ENCODE results near the gene SMO. TPM values are rescaled to one million over a fixed set of nuclear protein-coding genes. Genes with fewer than 3 reads are reported as not detected.

SMO gene
- total and polyA plus RNA-seq, 9 of the 15 experiments (the other 6 are each of a cell fraction or from before 2014, with no cell fraction given), result 0.05 to 0.13 (median 0.10) TPM; not detected in 5

- intact Hi-C loops (cut with micrococcal nuclease) (no loop called here), in situ Hi-C loops (cut with MboI) (no loop called here)
- no peaks in the 10 kb centered on the region for H4K20me1 ChIP-seq (replicated peaks; ENCODE audit: control insufficient read depth, insufficient read depth, low read length)
- no peak overlapping the region for H3K4me3 ChIP-seq
- ChIA-PET POLR2A (interaction anchor here (0.5 kb wide), 1 partner anchor 591 kb away, joined by 3 read pairs; no protein-coding TSS in a partner anchor), CTCF (ENCODE audit: low intra/inter-chr PET ratio) (no interaction called here)
- no peaks in the 10 kb centered on the region for H3K9me3 ChIP-seq (replicated peaks; ENCODE audit: control insufficient read depth, insufficient read depth, low read depth, low read length)
- H3K4me2 ChIP-seq (ENCODE audit: insufficient read depth, low read length), result peak overlapping the region; percentile 65; the same call in 1 of the 2 replicates
- H2AFZ ChIP-seq (ENCODE audit: low read depth, low read length), result peak overlapping the region; percentile 81
- TF ChIP-seq IRF2 (CRISPR knock-in tag; IDR thresholded peaks at IDR 0.05), result no peak
- TF ChIP-seq ESRRB (CRISPR knock-in tag; IDR thresholded peaks at IDR 0.05; ENCODE audit: borderline replicate concordance), result no peak
- TF ChIP-seq DDX20 (tag; IDR thresholded peaks at IDR 0.05; ENCODE audit: low read depth), result no peak
- no peak for TF ChIP-seq HMG20B (CRISPR knock-in tag; IDR thresholded peaks at IDR 0.05)
- 54% methylated on average over 16 of the region's 16 CpGs for WGBS (ENCODE audit: insufficient coverage, low coverage, missing lambda C conversion rate)
- H3K27ac ChIP-seq (ENCODE audit: extremely low read depth, low read depth, low read length), result no peak overlapping the region
- DNase-seq (ENCODE audit: extremely low read depth in 1 of 4, low spot score in 3 of 4) (peak in 1 of 4 experiments; percentile 13), ATAC-seq (no peak), FAIRE-seq (peak; percentile 23)
- H3K36me3 ChIP-seq (ENCODE audit: control insufficient read depth, insufficient read depth, low read length), result no peaks in the 10 kb centered on the region
- H3K9me1 ChIP-seq (ENCODE audit: control insufficient read depth, insufficient read depth, low read length), result no peaks in the 10 kb centered on the region
- H3K79me2 ChIP-seq (ENCODE audit: control insufficient read depth, insufficient read depth, low read length), result no peaks in the 10 kb centered on the region
- H3K27me3 ChIP-seq (ENCODE audit: control insufficient read depth in 2 of 2, insufficient read depth in 2 of 2, low read length in 2 of 2), result peaks cover 20 to 62% of the 10 kb centered on the region in 2 experiments; a peak in 4 of 5 replicates
- BruUV-seq (replicated peaks), result no TSS peak
- peak overlapping the region in 1 of 2 experiments; percentile 41; a peak in 1 of 4 replicates for H3K9ac ChIP-seq (ENCODE audit: insufficient read depth in 1 of 2, low read depth in 2 of 2, low read length in 2 of 2)
- H3K4me1 ChIP-seq (replicated peaks in 1 of 2; ENCODE audit: control insufficient read depth in 2 of 2, insufficient read depth in 2 of 2, low read length in 2 of 2), result peaks cover 6 to 10% of the 10 kb centered on the region in 2 experiments; a peak in 4 of 5 replicates
Observed at GRCh38 chr7:129169686-129170440, 18.6 kb upstream of the SMO start.

Measured in K562 (cell line).